Liver (tissue), 9 donors: ENCODE measurements around the gene ABHD12. TPM values are rescaled to one million over a fixed set of nuclear protein-coding genes. Genes with fewer than 3 reads are reported as not detected.

Source experiments
- DNase-seq: peaks from one replicate; pipeline ENCODE4 v3.0.0-alpha.2; 2017; ENCODE audit warnings: low spot score
- H3K27ac ChIP-seq, 2 donors: one replicate each; pipeline ENCODE4 v1.7.0; 2013; ENCODE audit warnings: inconsistent platforms in 2 of 2, low read length in 2 of 2, control low read depth in 1 of 2, low read depth in 1 of 2, mild to moderate bottlenecking in 1 of 2
- H3K27me3 ChIP-seq, 4 donors: one replicate each; pipeline versions ENCODE4 v1.6.1 to v1.7.0; 2013; ENCODE audit warnings: low read length in 3 of 4, inconsistent platforms in 1 of 4, mild to moderate bottlenecking in 1 of 4, moderate library complexity in 1 of 4; ENCODE audit not compliant: control insufficient read depth in 4 of 4, insufficient read depth in 4 of 4
- H3K36me3 ChIP-seq, 4 donors: one replicate each; pipeline versions ENCODE4 v1.6.1 to v1.7.0; 2013; ENCODE audit warnings: low read length in 3 of 4, mild to moderate bottlenecking in 3 of 4, low read depth in 1 of 4, moderate library complexity in 1 of 4; ENCODE audit not compliant: control insufficient read depth in 4 of 4, insufficient read depth in 3 of 4
- H3K4me1 ChIP-seq, 4 donors: one replicate each; pipeline versions ENCODE4 v1.6.1 to v1.7.0; 2013; ENCODE audit warnings: low read length in 3 of 4, mild to moderate bottlenecking in 3 of 4, moderate library complexity in 1 of 4; ENCODE audit not compliant: control insufficient read depth in 4 of 4, insufficient read depth in 4 of 4
- H3K4me3 ChIP-seq, 3 donors: one replicate each; pipeline versions ENCODE4 v1.6.1 to v1.7.0; 2013; ENCODE audit warnings: low read length in 3 of 3, control low read depth in 1 of 3, low read depth in 1 of 3, mild to moderate bottlenecking in 1 of 3
- H3K9ac ChIP-seq, 2 donors: one replicate each; pipeline ENCODE4 v1.7.0; 2013; ENCODE audit warnings: low read length in 2 of 2, mild to moderate bottlenecking in 2 of 2, moderate library complexity in 2 of 2, control low read depth in 1 of 2, low read depth in 1 of 2
- H3K9me3 ChIP-seq, 4 donors: one replicate each; pipeline versions ENCODE4 v1.6.1 to v1.7.0; 2013; ENCODE audit warnings: low read length in 3 of 4; ENCODE audit not compliant: control insufficient read depth in 4 of 4
- EGR1 ChIP-seq, 2 donors: IDR thresholded peaks; 2 replicates each; pipeline ENCODE4 v1.6.1; 2016 to 2018; ENCODE audit warnings: antibody characterized with exemption in 2 of 2, low read depth in 2 of 2
- FOXA1 ChIP-seq: IDR thresholded peaks from 2 replicates; pipeline ENCODE4 v1.6.1; 2016; ENCODE audit warnings: antibody characterized with exemption
- HNF4A ChIP-seq, 2 donors: conservative IDR thresholded peaks; 2 replicates each; pipeline ENCODE4 v1.6.1; 2016; ENCODE audit warnings: antibody characterized with exemption in 2 of 2, mild to moderate bottlenecking in 2 of 2
- HNF4G ChIP-seq: IDR thresholded peaks from 2 replicates; pipeline ENCODE4 v1.6.1; 2016; ENCODE audit warnings: antibody characterized with exemption
- JUND ChIP-seq, 2 donors: IDR thresholded peaks; 2 replicates each; pipeline ENCODE4 v1.6.1; 2016; ENCODE audit warnings: antibody characterized with exemption in 2 of 2
- MAX ChIP-seq: IDR thresholded peaks from 2 replicates; pipeline ENCODE4 v1.6.1; 2016; ENCODE audit warnings: antibody characterized with exemption
- NR2F2 ChIP-seq: IDR thresholded peaks from 2 replicates; pipeline ENCODE4 v1.6.1; 2016; ENCODE audit warnings: antibody characterized with exemption
- RXRA ChIP-seq, 2 donors: IDR thresholded peaks; 2 replicates each; pipeline ENCODE4 v1.6.1; 2017 to 2018; ENCODE audit warnings: antibody characterized with exemption in 2 of 2, mild to moderate bottlenecking in 1 of 2
- SP1 ChIP-seq: IDR thresholded peaks from 2 replicates; pipeline ENCODE4 v1.6.1; 2018; ENCODE audit warnings: antibody characterized with exemption, mild to moderate bottlenecking
- TAF1 ChIP-seq: conservative IDR thresholded peaks from 2 replicates; pipeline ENCODE4 v1.6.1; 2016; ENCODE audit warnings: antibody characterized with exemption, mild to moderate bottlenecking
- YY1 ChIP-seq: IDR thresholded peaks from 2 replicates; pipeline ENCODE4 v1.6.1; 2016; ENCODE audit warnings: antibody characterized with exemption, mild to moderate bottlenecking
- ZBTB33 ChIP-seq: IDR thresholded peaks from 2 replicates; pipeline ENCODE4 v1.6.1; 2016; ENCODE audit warnings: antibody characterized with exemption
- WGBS: extraction: QIAGEN DNeasy Blood & Tissue Kit; methylation state at CpG from one replicate; pipeline ENCODE4 v1.1.7; 2013; 5-methylcytosine and 5-hydroxymethylcytosine counted together
- polyA plus RNA-seq, 2 donors: library from polyadenylated mRNA; stranded (reverse) in 1 of 2; unstranded in 1 of 2; fragments of 200-250 nt in 1 of 2; fragments of >200 nt in 1 of 2; fragmentation: Nextera tagmentation in 1 of 2; extraction: Ambion mirVana in 1 of 2; gene quantifications; one replicate each; pipeline versions ENCODE4 v1.2.1 to v1.2.3, GENCODE V29; 2013 to 2015
- total RNA-seq, 2 donors: library from RNA; depleted of rRNA; stranded (reverse); fragments of >200 nt; gene quantifications; one replicate each; pipeline ENCODE4 v1.2.3, GENCODE V29; 2014
- TF ChIP-seq, protein P1 (sequence below): IDR thresholded peaks from 2 replicates; pipeline ENCODE4 v1.6.1; 2016; ENCODE audit warnings: antibody characterized with exemption, mild to moderate bottlenecking
- donor health status: healthy.
- donor health status: healthy.
- donor health status: healthy.
- donor health status: healthy.
- donor health status: healthy.

The ABHD12 gene
- total and polyA plus RNA-seq, 4 donors: 11.1 to 15.4 (median 12.9) TPM

DNA sequence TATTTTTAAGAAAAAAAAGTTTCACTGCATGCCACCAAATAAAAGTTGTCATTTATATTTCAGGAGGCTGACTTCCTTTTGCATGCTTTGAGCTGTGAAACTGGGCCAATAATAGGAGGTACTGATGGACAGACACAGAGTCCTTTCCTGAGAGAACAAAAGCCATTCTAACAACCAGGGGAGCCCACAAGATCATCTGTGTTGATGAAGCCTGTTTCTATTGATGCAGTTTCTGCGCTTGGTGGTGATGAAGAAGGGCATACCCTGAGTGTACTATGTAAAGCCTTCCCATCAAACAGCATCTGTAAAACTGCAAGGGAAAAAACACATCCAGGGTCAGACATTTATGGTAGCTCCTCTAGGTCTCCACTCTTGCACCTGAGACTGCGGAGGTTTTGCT, 34.8 kb downstream of the ABHD12 start:
- H3K4me1 ChIP-seq: peaks cover 0 to 3% (median 1%) of the 10 kb centered on the region in 4 donors
- TF ChIP-seq FOXA1 (no peak), EGR1 (IDR thresholded peaks at IDR 0.05; ENCODE audit: low read depth in 2 of 2) (no peak), NR2F2 (no peak), YY1 (no peak), HNF4G (no peak), JUND (IDR thresholded peaks at IDR 0.05) (no peak), TAF1 (no peak), HNF4A (conservative IDR thresholded peaks at IDR 0.05) (no peak)
- 96% methylated on average over 2 of the region's 2 CpGs for WGBS
- H3K4me3 ChIP-seq: no peak overlapping the region
- H3K36me3 ChIP-seq: no peaks in the 10 kb centered on the region
- H3K9ac ChIP-seq: no peak overlapping the region
- H3K27me3 ChIP-seq: no peaks in the 10 kb centered on the region
- H3K27ac ChIP-seq: no peak overlapping the region
- no peak for DNase-seq
- no peaks in the 10 kb centered on the region for H3K9me3 ChIP-seq

- TF ChIP-seq SP1 (no peak), YY1 (no peak)
- no peaks in the 10 kb centered on the region for H3K9me3 ChIP-seq
- 60% methylated on average over 3 of the region's 3 CpGs for WGBS
- H3K27ac ChIP-seq: no peak overlapping the region
- H3K36me3 ChIP-seq: no peaks in the 10 kb centered on the region
- H3K9ac ChIP-seq: no peak overlapping the region
- no peak for DNase-seq
- H3K4me1 ChIP-seq: peaks cover 0 to 3% (median 1%) of the 10 kb centered on the region in 4 donors
- H3K4me3 ChIP-seq: no peak overlapping the region
- H3K27me3 ChIP-seq: no peaks in the 10 kb centered on the region
Measured at GRCh38 chr20:25355011-25355595, 35.5 kb downstream of the ABHD12 start.

GRCh38 chr20:25353747-25354705, 36.6 kb downstream of the ABHD12 start:
- no peaks in the 10 kb centered on the region for H3K9me3 ChIP-seq
- 80% methylated on average over 15 of the region's 15 CpGs for WGBS
- no peaks in the 10 kb centered on the region for H3K27me3 ChIP-seq
- H3K4me3 ChIP-seq: no peak overlapping the region
- no peak overlapping the region for H3K27ac ChIP-seq
- TF ChIP-seq MAX (no peak), ZBTB33 (no peak), JUND (IDR thresholded peaks at IDR 0.05) (no peak), RXRA (IDR thresholded peaks at IDR 0.05) (no peak), HNF4G (no peak)
- TF ChIP-seq, protein P1, sequence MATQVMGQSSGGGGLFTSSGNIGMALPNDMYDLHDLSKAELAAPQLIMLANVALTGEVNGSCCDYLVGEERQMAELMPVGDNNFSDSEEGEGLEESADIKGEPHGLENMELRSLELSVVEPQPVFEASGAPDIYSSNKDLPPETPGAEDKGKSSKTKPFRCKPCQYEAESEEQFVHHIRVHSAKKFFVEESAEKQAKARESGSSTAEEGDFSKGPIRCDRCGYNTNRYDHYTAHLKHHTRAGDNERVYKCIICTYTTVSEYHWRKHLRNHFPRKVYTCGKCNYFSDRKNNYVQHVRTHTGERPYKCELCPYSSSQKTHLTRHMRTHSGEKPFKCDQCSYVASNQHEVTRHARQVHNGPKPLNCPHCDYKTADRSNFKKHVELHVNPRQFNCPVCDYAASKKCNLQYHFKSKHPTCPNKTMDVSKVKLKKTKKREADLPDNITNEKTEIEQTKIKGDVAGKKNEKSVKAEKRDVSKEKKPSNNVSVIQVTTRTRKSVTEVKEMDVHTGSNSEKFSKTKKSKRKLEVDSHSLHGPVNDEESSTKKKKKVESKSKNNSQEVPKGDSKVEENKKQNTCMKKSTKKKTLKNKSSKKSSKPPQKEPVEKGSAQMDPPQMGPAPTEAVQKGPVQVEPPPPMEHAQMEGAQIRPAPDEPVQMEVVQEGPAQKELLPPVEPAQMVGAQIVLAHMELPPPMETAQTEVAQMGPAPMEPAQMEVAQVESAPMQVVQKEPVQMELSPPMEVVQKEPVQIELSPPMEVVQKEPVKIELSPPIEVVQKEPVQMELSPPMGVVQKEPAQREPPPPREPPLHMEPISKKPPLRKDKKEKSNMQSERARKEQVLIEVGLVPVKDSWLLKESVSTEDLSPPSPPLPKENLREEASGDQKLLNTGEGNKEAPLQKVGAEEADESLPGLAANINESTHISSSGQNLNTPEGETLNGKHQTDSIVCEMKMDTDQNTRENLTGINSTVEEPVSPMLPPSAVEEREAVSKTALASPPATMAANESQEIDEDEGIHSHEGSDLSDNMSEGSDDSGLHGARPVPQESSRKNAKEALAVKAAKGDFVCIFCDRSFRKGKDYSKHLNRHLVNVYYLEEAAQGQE: no peak
- DNase-seq: no peak
- H3K9ac ChIP-seq: no peak overlapping the region
- no peaks in the 10 kb centered on the region for H3K36me3 ChIP-seq
- peaks cover 0 to 3% (median 1%) of the 10 kb centered on the region in 4 donors for H3K4me1 ChIP-seq
